A673 (cell line): ENCODE data around the gene NHERF2. TPM values are rescaled to one million over a fixed set of nuclear protein-coding genes. Genes with fewer than 3 reads are reported as not detected.

Experiments
- BruUV-seq: library from RNA; stranded (reverse); fragments of 400-500 nt; replicated peaks from 2 replicates; lab custom pipeline; 2021; lab: Mats Ljungman, UMichigan
- CTCF ChIA-PET: fragments of 300-600 bp; sonication (Branson Sonifier 250); formaldehyde crosslinking; loops from one replicate; lab custom pipeline; 2022; ENCODE audit warnings: antibody characterized with exemption; lab: Charles Lee
- POLR2A ChIA-PET: fragments of 300-600 bp; sonication (Branson Sonifier 250); formaldehyde crosslinking; loops from one replicate; lab custom pipeline; 2022; ENCODE audit warnings: antibody characterized with exemption; ENCODE audit not compliant: low non-redundant PET; lab: Charles Lee
- DNase-seq: peaks from one replicate; pipeline ENCODE4 v3.0.0-alpha.2; 2015; ENCODE audit warnings: low spot score
- H3K27ac ChIP-seq: fragments of 200-600 bp; sonication (generic); 2 replicates; pipeline ENCODE4 v1.5.1; 2016; ENCODE audit warnings: mixed run types, low read depth, mild to moderate bottlenecking, mixed read lengths, antibody characterized with exemption, low read length; ENCODE audit not compliant: poor library complexity, severe bottlenecking
- H3K27me3 ChIP-seq: fragments of 200-600 bp; sonication (generic); replicated peaks from 2 replicates; pipeline ENCODE4 v1.6.1; 2017; ENCODE audit warnings: mixed run types, low read depth, mild to moderate bottlenecking, mixed read lengths, antibody characterized with exemption, low read length; ENCODE audit not compliant: insufficient read depth, poor library complexity
- H3K36me3 ChIP-seq: fragments of 200-600 bp; sonication (generic); 2 replicates; pipeline ENCODE4 v1.6.1; 2016; ENCODE audit warnings: mixed run types, mild to moderate bottlenecking, mixed read lengths, antibody characterized with exemption, low read length; ENCODE audit not compliant: insufficient read depth, poor library complexity, severe bottlenecking
- H3K4me1 ChIP-seq: fragments of 200-600 bp; sonication (generic); 2 replicates; pipeline ENCODE4 v1.6.1; 2017; ENCODE audit warnings: mixed run types, mild to moderate bottlenecking, mixed read lengths, antibody characterized with exemption, low read length; ENCODE audit not compliant: insufficient read depth, poor library complexity, severe bottlenecking
- H3K4me3 ChIP-seq: fragments of 200-600 bp; sonication (generic); 2 replicates; pipeline ENCODE4 v1.5.1; 2016; ENCODE audit warnings: low read depth, mixed run types, mild to moderate bottlenecking, mixed read lengths, low read length; ENCODE audit not compliant: poor library complexity, severe bottlenecking
- H3K9me3 ChIP-seq: fragments of 200-600 bp; sonication (generic); 2 replicates; pipeline ENCODE4 v1.6.1; 2016; ENCODE audit warnings: mixed run types, low read depth, mild to moderate bottlenecking, mixed read lengths, antibody characterized with exemption, low read length; ENCODE audit not compliant: poor library complexity, severe bottlenecking
- CTCF ChIP-seq: fragments of 300-800, 200-600 bp; sonication (generic); conservative IDR thresholded peaks from 2 replicates; pipeline ENCODE4 v1.5.1; 2017; ENCODE audit warnings: low read depth, mild to moderate bottlenecking, antibody characterized with exemption, low read length, moderate library complexity, mixed read lengths
- EZH2 ChIP-seq: fragments of 200-600 bp; sonication (generic); IDR thresholded peaks from 2 replicates; pipeline ENCODE4 v1.6.1; 2017; ENCODE audit warnings: borderline replicate concordance, low read depth, mild to moderate bottlenecking, mixed read lengths, antibody characterized with exemption, low read length; ENCODE audit not compliant: poor library complexity, severe bottlenecking
- intact Hi-C: fragments of 100-400 bp; cut with micrococcal nuclease; formaldehyde crosslinking; loops from one replicate; pipeline ENCODE4 v1.10.0; 2022; ENCODE audit not compliant: unreplicated experiment
- total RNA-seq: library from RNA; stranded (reverse); gene quantifications from 2 replicates; pipeline ENCODE4 v1.2.3, GENCODE V29; 2021

Gene NHERF2
- total RNA-seq, 1 experiment from 2014 or later, result 19.5 TPM

GRCh38 chr16:2008009-2008526, 18.6 kb upstream of the NHERF2 start:
- intact Hi-C loops, result loop anchor here (10.0 kb wide), 1 partner anchor 207 kb away; the partner anchor contains the start of genes BRICD5 and PGP
- no TSS peak for BruUV-seq

GRCh38 chr16:2008631-2009163, 18.0 kb upstream of the NHERF2 start:
- Histone ChIP-seq H3K36me3 (peaks cover 3% of the 10 kb centered on the region), H3K9me3 (no peaks in the 10 kb centered on the region), H3K4me3 (peak overlapping the region; percentile 99), H3K27ac (peak overlapping the region; percentile 93), H3K27me3 (no peaks in the 10 kb centered on the region), H3K4me1 (peaks cover 46% of the 10 kb centered on the region)
- no TSS peak for BruUV-seq
- ChIA-PET CTCF (interaction anchor here (1.0 kb wide), 1 partner anchor 132 kb away, joined by 4 read pairs; no protein-coding TSS in a partner anchor), POLR2A (interaction anchor here (0.5 to 0.6 kb wide), 3 partner anchors 21 to 460 kb away, joined by 4 to 5 read pairs (median 4); partner anchors contain the start of gene TRAF7)
- TF ChIP-seq EZH2 (no peak), CTCF (no peak)
- peak; percentile 58 for DNase-seq
- intact Hi-C loops, result loop anchor here (10.0 kb wide), 1 partner anchor 206 kb away; the partner anchor contains the start of genes BRICD5 and PGP

More at GRCh38 chr16:2008009-2008526, 18.6 kb upstream of the NHERF2 start:
- CTCF ChIA-PET, result interaction anchor here (0.7 to 1.0 kb wide), 2 partner anchors 133 kb away, joined by 4 read pairs; no protein-coding TSS in a partner anchor
- Histone ChIP-seq H3K36me3 (peaks cover 6% of the 10 kb centered on the region), H3K27ac (peak overlapping the region; percentile 93), H3K4me1 (peaks cover 46% of the 10 kb centered on the region), H3K9me3 (no peaks in the 10 kb centered on the region), H3K27me3 (no peaks in the 10 kb centered on the region), H3K4me3 (peak overlapping the region; percentile 99)
- POLR2A ChIA-PET, result no interaction called here
- DNase-seq, result no peak
- TF ChIP-seq EZH2 (no peak), CTCF (no peak)

GRCh38 chr16:2009164-2009711, 17.5 kb upstream of the NHERF2 start:
- ChIA-PET CTCF (interaction anchor here (1.0 kb wide), 1 partner anchor 131 kb away, joined by 4 read pairs; no protein-coding TSS in a partner anchor), POLR2A (interaction anchor here (0.5 to 0.6 kb wide), 3 partner anchors 22 to 459 kb away, joined by 4 to 5 read pairs (median 4); partner anchors contain the start of gene TRAF7)
- peak overlapping the region; percentile 99 for H3K4me3 ChIP-seq
- intact Hi-C loops, result loop anchor here (10.0 kb wide), 1 partner anchor 206 kb away; the partner anchor contains the start of genes BRICD5 and PGP
- H3K36me3 ChIP-seq, result peaks cover 3% of the 10 kb centered on the region
- H3K27me3 ChIP-seq, result no peaks in the 10 kb centered on the region
- peaks cover 42% of the 10 kb centered on the region for H3K4me1 ChIP-seq
- TF ChIP-seq CTCF (no peak), EZH2 (no peak)
- no TSS peak for BruUV-seq
- H3K9me3 ChIP-seq, result no peaks in the 10 kb centered on the region
- DNase-seq, result no peak
- peak overlapping the region; percentile 93 for H3K27ac ChIP-seq
